H9 (cell line): ENCODE results near the gene CACNG5. TPM values are rescaled to one million over a fixed set of nuclear protein-coding genes. Genes with fewer than 3 reads are reported as not detected.

Experiments
- DNase-seq: peaks from one replicate; pipeline ENCODE4 v3.0.0-alpha.2; 2017
- H2AFZ ChIP-seq: one replicate; pipeline ENCODE4 v1.6.1; 2013; ENCODE audit warnings: mild to moderate bottlenecking, low read length, control low read depth, moderate library complexity
- H2AK5ac ChIP-seq: 2 replicates; pipeline ENCODE4 v1.6.1; 2013; ENCODE audit warnings: low read length, control low read depth, mixed read lengths; ENCODE audit not compliant: insufficient read length
- H2BK120ac ChIP-seq: one replicate; pipeline ENCODE4 v1.6.1; 2013; ENCODE audit warnings: low read depth, mild to moderate bottlenecking, low read length, control low read depth, inconsistent platforms; ENCODE audit not compliant: poor library complexity, severe bottlenecking
- H2BK12ac ChIP-seq: 2 replicates; pipeline ENCODE4 v1.6.1; 2013; ENCODE audit warnings: low read length, control low read depth, mixed read lengths, low read depth; ENCODE audit not compliant: insufficient read length
- H2BK15ac ChIP-seq: 2 replicates; pipeline ENCODE4 v1.6.1; 2013; ENCODE audit warnings: low read depth, low read length, control low read depth
- H2BK20ac ChIP-seq: one replicate; pipeline ENCODE4 v1.6.1; 2013; ENCODE audit warnings: low read depth, mild to moderate bottlenecking, low read length, control low read depth, inconsistent platforms; ENCODE audit not compliant: poor library complexity, severe bottlenecking
- H2BK5ac ChIP-seq: 2 replicates; pipeline ENCODE4 v1.6.1; 2013; ENCODE audit warnings: low read length, control low read depth, mixed read lengths; ENCODE audit not compliant: insufficient read length
- H3K14ac ChIP-seq: 2 replicates; pipeline ENCODE4 v1.6.1; 2013; ENCODE audit warnings: low read length, control low read depth; ENCODE audit not compliant: insufficient read depth
- H3K18ac ChIP-seq: 2 replicates; pipeline ENCODE4 v1.6.1; 2013; ENCODE audit warnings: low read depth, mild to moderate bottlenecking, mixed read lengths, low read length, control low read depth; ENCODE audit not compliant: insufficient read length
- H3K23ac ChIP-seq: 2 replicates; pipeline ENCODE4 v1.6.1; 2013; ENCODE audit warnings: low read length, control low read depth, mixed read lengths, low read depth; ENCODE audit not compliant: insufficient read length
- H3K23me2 ChIP-seq: 2 replicates; pipeline ENCODE4 v1.6.1; 2013; ENCODE audit warnings: low read depth, mild to moderate bottlenecking, mixed read lengths, low read length, control low read depth; ENCODE audit not compliant: insufficient read length, poor library complexity, severe bottlenecking
- H3K27ac ChIP-seq: 2 replicates; pipeline ENCODE4 v1.5.1; 2013; ENCODE audit warnings: low read length, control low read depth, mixed read lengths, low read depth; ENCODE audit not compliant: insufficient read length
- H3K27me3 ChIP-seq: 2 replicates; pipeline ENCODE4 v1.6.1; 2013; ENCODE audit warnings: low read length, control low read depth, inconsistent platforms; ENCODE audit not compliant: insufficient read depth
- H3K4ac ChIP-seq: 2 replicates; pipeline ENCODE4 v1.6.1; 2013; ENCODE audit warnings: low read depth, mild to moderate bottlenecking, control low read depth, inconsistent platforms, low read length, moderate library complexity
- H3K4me1 ChIP-seq: 2 replicates; pipeline ENCODE4 v1.6.1; 2013; ENCODE audit warnings: low read length, control low read depth, inconsistent platforms; ENCODE audit not compliant: insufficient read depth
- H3K4me2 ChIP-seq: 2 replicates; pipeline ENCODE4 v1.6.1; 2013; ENCODE audit warnings: low read length, control low read depth, mixed read lengths; ENCODE audit not compliant: insufficient read length, insufficient read depth
- H3K56ac ChIP-seq: 2 replicates; pipeline ENCODE4 v1.6.1; 2013; ENCODE audit warnings: low read depth, mild to moderate bottlenecking, mixed read lengths, low read length, control low read depth; ENCODE audit not compliant: insufficient read length
- H3K79me1 ChIP-seq: 2 replicates; pipeline ENCODE4 v1.6.1; 2013; ENCODE audit warnings: low read depth, mild to moderate bottlenecking, moderate library complexity, low read length, control low read depth, inconsistent platforms; ENCODE audit not compliant: insufficient read depth, poor library complexity, severe bottlenecking
- H3K79me2 ChIP-seq: 2 replicates; pipeline ENCODE4 v1.6.1; 2013; ENCODE audit warnings: low read length, control low read depth, inconsistent platforms; ENCODE audit not compliant: insufficient read depth
- H3K9ac ChIP-seq: 2 replicates; pipeline ENCODE4 v1.6.1; 2013; ENCODE audit warnings: low read length, control low read depth, mixed read lengths; ENCODE audit not compliant: insufficient read length; ENCODE audit errors: extremely low read depth
- H3K9me3 ChIP-seq: one replicate; pipeline ENCODE4 v1.6.1; 2013; ENCODE audit warnings: low read depth, low read length, inconsistent platforms; ENCODE audit not compliant: control insufficient read depth
- H3T11ph ChIP-seq: one replicate; pipeline ENCODE4 v1.6.1; 2013; ENCODE audit warnings: mild to moderate bottlenecking, low read length, control low read depth, inconsistent platforms
- H4K20me1 ChIP-seq: one replicate; pipeline ENCODE4 v1.6.1; 2013; ENCODE audit not compliant: control insufficient read depth, insufficient read length, insufficient read depth
- H4K5ac ChIP-seq: 2 replicates; pipeline ENCODE4 v1.6.1; 2013; ENCODE audit warnings: low read depth, mild to moderate bottlenecking, mixed read lengths, low read length, control low read depth; ENCODE audit not compliant: insufficient read length
- H4K8ac ChIP-seq: replicated peaks from 2 replicates; pipeline ENCODE4 v1.6.1; 2013; ENCODE audit warnings: low read length, control low read depth, mixed read lengths, low read depth; ENCODE audit not compliant: insufficient read length
- H4K91ac ChIP-seq: 2 replicates; pipeline ENCODE4 v1.6.1; 2013; ENCODE audit warnings: low read depth, mild to moderate bottlenecking, moderate library complexity, mixed read lengths, low read length, control low read depth; ENCODE audit not compliant: insufficient read length
- H3K27ac Mint-ChIP-seq, 3 experiments: 2 replicates in 2 of 3; 3 replicates in 1 of 3; pipeline ENCODE4 v1.8.0; 2020 to 2021; ENCODE audit warnings: mixed read lengths in 3 of 3, mild to moderate bottlenecking in 1 of 3, moderate library complexity in 1 of 3
- H3K27me3 Mint-ChIP-seq: 2 replicates; pipeline ENCODE4 v1.8.0; 2021; ENCODE audit warnings: low read depth, mild to moderate bottlenecking, moderate library complexity, mixed read lengths
- H3K36me3 Mint-ChIP-seq, 3 experiments: 2 replicates in 2 of 3; 3 replicates in 1 of 3; pipeline ENCODE4 v1.8.0; 2020 to 2021; ENCODE audit warnings: low read depth in 3 of 3, mixed read lengths in 3 of 3; ENCODE audit not compliant: insufficient read depth in 1 of 3
- H3K4me1 Mint-ChIP-seq, 2 experiments: 2 replicates each; pipeline ENCODE4 v1.8.0; 2020; ENCODE audit warnings: mixed read lengths in 2 of 2
- H3K4me3 Mint-ChIP-seq, 2 experiments: 2 replicates in 1 of 2; 3 replicates in 1 of 2; pipeline ENCODE4 v1.8.0; 2020 to 2021; ENCODE audit warnings: mild to moderate bottlenecking in 2 of 2, mixed read lengths in 2 of 2, moderate library complexity in 1 of 2
- H3K9me3 Mint-ChIP-seq, 2 experiments: 2 replicates in 1 of 2; 3 replicates in 1 of 2; pipeline ENCODE4 v1.8.0; 2020; ENCODE audit warnings: mild to moderate bottlenecking in 2 of 2, mixed read lengths in 2 of 2, moderate library complexity in 1 of 2
- CTCF ChIP-seq: fragments of 200-600 bp; sonication (generic); conservative IDR thresholded peaks from 3 replicates; pipeline ENCODE4 v1.8.0; 2021; ENCODE audit warnings: antibody characterized with exemption, mild to moderate bottlenecking
- WGBS: extraction: QIAGEN DNeasy Blood & Tissue Kit; methylation state at CpG from one replicate; pipeline ENCODE4 v1.1.7; 2013; ENCODE audit warnings: missing lambda C conversion rate, low lambda C conversion rate, mixed read lengths; ENCODE audit not compliant: insufficient read length; ENCODE audit errors: extremely low coverage; 5-methylcytosine and 5-hydroxymethylcytosine counted together
- total RNA-seq: library from RNA; stranded (reverse); gene quantifications from 2 replicates; pipeline ENCODE4 v1.2.1, GENCODE V29; 2021

CACNG5 gene
- total RNA-seq, 1 experiment from 2014 or later: 1.6 TPM

GRCh38 chr17:66904760-66905624 is 70.1 kb downstream of the CACNG5 start:
- Histone ChIP-seq H2AK5ac (no peak overlapping the region), H3K9ac (no peak overlapping the region), H3K79me1 (no peaks in the 10 kb centered on the region), H3K27me3 (no peaks in the 10 kb centered on the region), H3K23ac (no peak overlapping the region), H3K79me2 (no peaks in the 10 kb centered on the region), H3K9me3 (no peaks in the 10 kb centered on the region), H2AFZ (no peak overlapping the region), H3K56ac (no peak overlapping the region), H2BK20ac (no peak overlapping the region), H2BK120ac (no peak overlapping the region), H3K4ac (no peak overlapping the region), H4K20me1 (no peaks in the 10 kb centered on the region), H3K4me2 (no peak overlapping the region), H4K8ac (no peak overlapping the region), H3K14ac (no peak overlapping the region), H2BK15ac (no peak overlapping the region), H4K91ac (no peak overlapping the region), H3K4me1 (no peaks in the 10 kb centered on the region), H3K18ac (no peak overlapping the region), H2BK12ac (no peak overlapping the region), H3K27ac (no peak overlapping the region), H2BK5ac (no peak overlapping the region), H4K5ac (no peak overlapping the region), H3T11ph (no peak overlapping the region), H3K23me2 (no peaks in the 10 kb centered on the region)
- WGBS: no CpG with 5 or more reads among the region's 12 CpGs
- H3K36me3 Mint-ChIP-seq: no peaks in the 10 kb centered on the region
- no peak for TF ChIP-seq CTCF
- no peak for DNase-seq
- H3K4me3 Mint-ChIP-seq: no peak overlapping the region
- peak overlapping the region in 1 of 3 experiments; percentile 37; a peak in 2 of 7 replicates for H3K27ac Mint-ChIP-seq
- H3K9me3 Mint-ChIP-seq: no peaks in the 10 kb centered on the region
- H3K27me3 Mint-ChIP-seq: peaks cover 14% of the 10 kb centered on the region
- peaks cover 0 to 6% of the 10 kb centered on the region in 2 experiments; a peak in 1 of 4 replicates for H3K4me1 Mint-ChIP-seq
